Caki2 (cell line): ENCODE measurements around the gene PLEKHB1. TPM values are rescaled to one million over a fixed set of nuclear protein-coding genes. Genes with fewer than 3 reads are reported as not detected.

Source experiments
- DNase-seq: peaks from one replicate; pipeline ENCODE4 v3.0.0-alpha.2; 2015; ENCODE audit warnings: low read depth
- in situ Hi-C: cut with HindIII; loops from 2 replicates; pipeline ENCODE4 v1.10.0; 2016; ENCODE audit warnings: low sequenced_read_pairs, low pct_unique_long_range_greater_than_20kb, mixed read lengths
- total RNA-seq: library from RNA; depleted of rRNA; stranded (reverse); fragments of >200 nt; shearing (Covaris generic); gene quantifications from 2 replicates; pipeline ENCODE4 v1.2.3, GENCODE V29; 2014; ENCODE audit warnings: low replicate concordance

Gene PLEKHB1
- total RNA-seq, 1 experiment from 2014 or later: not detected

GRCh38 chr11:73645121-73645969 is 1.0 kb upstream of the PLEKHB1 start:
- no peak for DNase-seq

GRCh38 chr11:73647459-73648100 is 1.2 kb downstream of the PLEKHB1 start:
- DNase-seq: peak; percentile 50
- in situ Hi-C loops: no loop called here

More at GRCh38 chr11:73645121-73645969, 1.0 kb upstream of the PLEKHB1 start:
- in situ Hi-C loops: no loop called here

- in situ Hi-C loops: no loop called here
These were observed 1.7 kb downstream of the PLEKHB1 start for GRCh38 chr11:73648121-73648520.

GRCh38 chr11:73648571-73649046 is 2.2 kb downstream of the PLEKHB1 start:
- in situ Hi-C loops: no loop called here
- DNase-seq: no peak

More at GRCh38 chr11:73648121-73648520, 1.7 kb downstream of the PLEKHB1 start:
- DNase-seq: no peak

GRCh38 chr11:73649206-73649605 is 2.8 kb downstream of the PLEKHB1 start:
- no peak for DNase-seq
- in situ Hi-C loops: no loop called here

- in situ Hi-C loops: no loop called here
- DNase-seq: no peak
These were observed 4.0 kb downstream of the PLEKHB1 start for GRCh38 chr11:73650400-73650799.

- in situ Hi-C loops: no loop called here
- no peak for DNase-seq
These were observed 4.9 kb downstream of the PLEKHB1 start for GRCh38 chr11:73651252-73651651.

- no peak for DNase-seq
- in situ Hi-C loops: no loop called here
These were observed 5.3 kb downstream of the PLEKHB1 start for GRCh38 chr11:73651661-73652045.

- no peak for DNase-seq
- in situ Hi-C loops: no loop called here
These were observed 5.8 kb downstream of the PLEKHB1 start for GRCh38 chr11:73652046-73652730.

GRCh38 chr11:73652856-73653559 is 6.6 kb downstream of the PLEKHB1 start:
- no peak for DNase-seq
- in situ Hi-C loops: no loop called here

GRCh38 chr11:73653996-73654395 is 7.6 kb downstream of the PLEKHB1 start:
- in situ Hi-C loops: no loop called here
- DNase-seq: no peak

- no peak for DNase-seq
- in situ Hi-C loops: no loop called here
These were observed 8.2 kb downstream of the PLEKHB1 start for GRCh38 chr11:73654482-73655021.

GRCh38 chr11:73655686-73656085 is 9.3 kb downstream of the PLEKHB1 start:
- in situ Hi-C loops: no loop called here
- DNase-seq: no peak

- no peak for DNase-seq
- in situ Hi-C loops: no loop called here
These were observed 10.6 kb downstream of the PLEKHB1 start for GRCh38 chr11:73656985-73657384.

- DNase-seq: no peak
- in situ Hi-C loops: no loop called here
These were observed 13.6 kb downstream of the PLEKHB1 start for GRCh38 chr11:73659961-73660360.

- in situ Hi-C loops: no loop called here
- no peak for DNase-seq
These were observed 14.2 kb downstream of the PLEKHB1 start for GRCh38 chr11:73660497-73661034.

GRCh38 chr11:73661035-73661628 is 14.8 kb downstream of the PLEKHB1 start:
- in situ Hi-C loops: no loop called here
- DNase-seq: peak; percentile 54
